ENCODE results near the gene KCND3.

Gene KCND3

DNA sequence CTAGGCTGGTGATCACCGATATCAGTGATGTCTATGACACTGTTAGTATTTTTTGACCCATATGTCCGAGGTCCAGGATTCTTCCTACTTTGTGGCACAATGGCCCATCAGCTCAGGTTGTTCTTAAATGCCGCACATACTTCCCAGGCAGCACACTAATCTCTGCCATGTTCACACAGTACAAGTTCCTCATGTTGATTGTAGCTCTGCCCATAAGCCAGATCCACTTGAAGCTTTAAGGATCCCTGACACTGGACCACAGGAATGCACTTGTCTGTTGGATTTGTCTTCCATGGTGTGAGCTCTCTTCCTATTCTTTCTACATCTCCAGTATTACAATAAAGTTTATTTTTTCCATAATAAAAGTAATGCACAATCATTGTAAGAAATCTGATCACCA, 164.3 kb downstream of the KCND3 start:
- Histone ChIP-seq H3K27me3 (ENCODE audit: control insufficient read depth in 2 of 2, insufficient read depth in 2 of 2, low read length in 2 of 2) (no peaks in the 10 kb centered on the region), H3K9me3 (ENCODE audit: control insufficient read depth in 2 of 2, low read length in 2 of 2) (no peaks in the 10 kb centered on the region), H3K27ac (ENCODE audit: low read depth in 2 of 2, low read length in 2 of 2) (no peak overlapping the region)

DNA sequence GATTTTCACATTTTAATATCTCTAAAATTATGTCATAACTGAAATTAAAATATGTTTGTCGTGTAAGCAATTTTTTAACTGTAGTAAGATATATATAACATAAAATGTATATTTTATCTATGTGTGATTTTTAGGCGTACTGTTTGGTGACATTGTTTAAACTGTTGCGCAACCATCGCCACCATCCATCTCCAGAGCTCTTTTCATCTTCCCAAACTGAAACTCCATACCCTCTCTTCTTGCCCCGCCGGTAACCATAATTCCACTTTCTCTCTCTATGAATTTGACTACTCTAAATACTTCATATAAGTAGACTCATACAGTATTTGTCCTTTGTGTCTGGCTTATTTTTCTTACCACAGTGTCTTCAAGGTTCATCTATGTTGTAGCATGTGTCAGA, 167.3 kb downstream of the KCND3 start:
- Histone ChIP-seq H3K36me3 (ENCODE audit: control insufficient read depth in 2 of 2, insufficient read depth in 2 of 2, low read length in 2 of 2) (no peaks in the 10 kb centered on the region), H3K27me3 (ENCODE audit: control insufficient read depth in 2 of 2, insufficient read depth in 2 of 2, low read length in 2 of 2) (no peaks in the 10 kb centered on the region), H3K4me3 (ENCODE audit: low read length in 2 of 2) (no peak overlapping the region), H3K4me1 (ENCODE audit: control insufficient read depth in 2 of 2, insufficient read depth in 2 of 2, low read length in 2 of 2) (no peaks in the 10 kb centered on the region), H3K9me3 (ENCODE audit: control insufficient read depth in 2 of 2, low read length in 2 of 2) (no peaks in the 10 kb centered on the region), H3K27ac (ENCODE audit: low read depth in 2 of 2, low read length in 2 of 2) (no peak overlapping the region), H3K9ac (ENCODE audit: low read depth in 1 of 2, low read length in 2 of 2) (no peak overlapping the region)

More for the DNA sequence above, 164.3 kb downstream of the KCND3 start:
- H3K9ac ChIP-seq (ENCODE audit: low read depth in 1 of 2, low read length in 2 of 2), result no peak overlapping the region
- H3K4me3 ChIP-seq (ENCODE audit: low read length in 2 of 2), result no peak overlapping the region
- no peaks in the 10 kb centered on the region for H3K36me3 ChIP-seq (ENCODE audit: control insufficient read depth in 2 of 2, insufficient read depth in 2 of 2, low read length in 2 of 2)
- H3K4me1 ChIP-seq (ENCODE audit: control insufficient read depth in 2 of 2, insufficient read depth in 2 of 2, low read length in 2 of 2), result no peaks in the 10 kb centered on the region

DNA sequence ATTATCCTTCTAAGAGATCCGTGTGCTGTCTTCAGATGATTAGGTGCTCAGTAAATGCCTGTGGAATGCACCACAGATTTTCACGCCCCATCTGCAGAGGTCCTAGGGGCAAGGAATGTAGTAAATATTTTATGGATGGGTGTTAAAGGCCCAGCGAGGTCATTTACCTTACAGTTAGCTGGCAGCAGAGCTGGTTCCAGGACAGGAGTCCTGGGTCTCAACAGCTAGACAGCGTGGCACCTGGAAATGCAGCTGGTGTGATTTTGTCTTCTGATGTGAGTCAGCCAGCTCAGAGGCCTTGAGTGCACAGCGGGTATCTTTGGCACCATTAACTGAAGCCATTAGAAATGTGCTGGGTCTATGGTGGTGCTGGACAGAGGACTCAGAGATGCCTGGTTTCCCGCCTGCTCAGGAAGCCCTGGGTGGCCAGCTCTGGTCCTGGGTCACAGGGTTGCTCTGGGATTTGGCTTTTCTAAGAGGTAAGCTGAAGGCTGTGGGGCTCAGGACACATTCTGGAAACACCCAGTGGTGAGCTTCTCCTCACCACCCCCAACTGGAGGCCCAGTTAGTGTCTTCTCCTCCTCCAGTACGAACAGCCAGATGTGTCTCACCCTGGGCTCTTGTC, 168.2 kb downstream of the KCND3 start:
- H3K36me3 ChIP-seq (ENCODE audit: control insufficient read depth in 2 of 2, insufficient read depth in 2 of 2, low read length in 2 of 2), result no peaks in the 10 kb centered on the region
- H3K4me1 ChIP-seq (ENCODE audit: control insufficient read depth in 2 of 2, insufficient read depth in 2 of 2, low read length in 2 of 2), result no peaks in the 10 kb centered on the region
- H3K9ac ChIP-seq (ENCODE audit: low read depth in 1 of 2, low read length in 2 of 2), result no peak overlapping the region
- no peak overlapping the region for H3K27ac ChIP-seq (ENCODE audit: low read depth in 2 of 2, low read length in 2 of 2)
- H3K9me3 ChIP-seq (ENCODE audit: control insufficient read depth in 2 of 2, low read length in 2 of 2), result no peaks in the 10 kb centered on the region
- H3K4me3 ChIP-seq (ENCODE audit: low read length in 2 of 2), result no peak overlapping the region
- H3K27me3 ChIP-seq (ENCODE audit: control insufficient read depth in 2 of 2, insufficient read depth in 2 of 2, low read length in 2 of 2), result no peaks in the 10 kb centered on the region

DNA sequence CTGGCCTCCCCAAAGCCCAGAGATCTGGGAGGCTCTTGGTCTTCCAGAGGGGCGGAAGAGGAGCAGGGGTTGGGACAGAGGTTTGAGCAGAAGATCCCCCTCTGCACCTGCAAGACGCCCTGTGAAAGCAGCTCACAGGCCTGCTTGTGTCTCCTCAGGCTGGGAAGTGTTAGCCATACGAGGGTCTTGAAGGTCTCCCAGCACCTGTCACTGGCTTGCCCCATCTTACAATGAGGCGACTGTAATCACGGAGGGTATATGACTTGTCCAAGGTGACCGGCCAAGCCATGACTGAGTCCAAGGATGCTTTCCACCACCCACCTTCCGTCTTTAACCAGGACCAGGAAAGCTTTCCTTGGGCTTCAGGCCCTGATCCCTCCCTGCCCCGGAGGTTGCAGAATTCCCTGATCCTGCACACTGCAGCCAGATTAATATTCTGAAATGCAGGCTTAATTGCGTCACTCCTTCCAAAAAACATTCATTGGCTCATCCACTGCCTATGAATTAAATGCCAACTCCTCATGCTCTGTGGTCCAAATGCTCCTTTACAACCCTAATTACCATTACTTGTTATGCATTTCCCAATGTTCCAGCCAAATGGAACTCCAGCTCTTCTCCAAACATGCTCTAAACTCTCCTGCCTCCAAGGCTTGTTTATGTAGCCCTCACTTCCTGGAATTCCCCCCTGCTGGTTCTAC, 169.8 kb downstream of the KCND3 start:
- Histone ChIP-seq H3K27ac (ENCODE audit: low read depth in 2 of 2, low read length in 2 of 2) (no peak overlapping the region), H3K9me3 (ENCODE audit: control insufficient read depth in 2 of 2, low read length in 2 of 2) (no peaks in the 10 kb centered on the region), H3K4me1 (ENCODE audit: control insufficient read depth in 2 of 2, insufficient read depth in 2 of 2, low read length in 2 of 2) (no peaks in the 10 kb centered on the region), H3K9ac (ENCODE audit: low read depth in 1 of 2, low read length in 2 of 2) (no peak overlapping the region), H3K27me3 (ENCODE audit: control insufficient read depth in 2 of 2, insufficient read depth in 2 of 2, low read length in 2 of 2) (no peaks in the 10 kb centered on the region), H3K4me3 (ENCODE audit: low read length in 2 of 2) (no peak overlapping the region), H3K36me3 (ENCODE audit: control insufficient read depth in 2 of 2, insufficient read depth in 2 of 2, low read length in 2 of 2) (no peaks in the 10 kb centered on the region)

DNA sequence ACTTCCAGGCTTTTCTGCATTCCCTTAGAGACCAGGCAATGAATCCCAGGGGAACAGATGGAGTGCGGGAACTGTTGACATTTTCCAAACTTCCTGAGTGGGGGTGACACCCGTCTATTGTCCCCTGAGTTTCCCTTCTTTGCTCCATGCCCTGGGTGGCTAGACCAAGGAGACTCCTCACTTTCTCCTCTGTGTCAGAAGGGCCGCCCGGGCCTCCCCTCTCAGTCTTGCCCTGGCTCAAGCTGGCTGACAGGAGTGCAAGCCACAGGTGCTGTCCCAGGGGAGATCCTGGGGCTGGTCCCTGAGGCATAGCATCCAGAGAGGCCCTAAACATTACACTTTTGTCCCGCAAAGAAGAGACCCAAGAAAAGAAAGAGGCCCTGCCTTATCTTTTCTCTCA, 170.9 kb downstream of the KCND3 start:
- Histone ChIP-seq H3K27me3 (ENCODE audit: control insufficient read depth in 2 of 2, insufficient read depth in 2 of 2, low read length in 2 of 2) (no peaks in the 10 kb centered on the region), H3K36me3 (ENCODE audit: control insufficient read depth in 2 of 2, insufficient read depth in 2 of 2, low read length in 2 of 2) (no peaks in the 10 kb centered on the region), H3K27ac (ENCODE audit: low read depth in 2 of 2, low read length in 2 of 2) (no peak overlapping the region), H3K9me3 (ENCODE audit: control insufficient read depth in 2 of 2, low read length in 2 of 2) (no peaks in the 10 kb centered on the region), H3K9ac (ENCODE audit: low read depth in 1 of 2, low read length in 2 of 2) (no peak overlapping the region), H3K4me3 (ENCODE audit: low read length in 2 of 2) (no peak overlapping the region), H3K4me1 (ENCODE audit: control insufficient read depth in 2 of 2, insufficient read depth in 2 of 2, low read length in 2 of 2) (no peaks in the 10 kb centered on the region)

DNA sequence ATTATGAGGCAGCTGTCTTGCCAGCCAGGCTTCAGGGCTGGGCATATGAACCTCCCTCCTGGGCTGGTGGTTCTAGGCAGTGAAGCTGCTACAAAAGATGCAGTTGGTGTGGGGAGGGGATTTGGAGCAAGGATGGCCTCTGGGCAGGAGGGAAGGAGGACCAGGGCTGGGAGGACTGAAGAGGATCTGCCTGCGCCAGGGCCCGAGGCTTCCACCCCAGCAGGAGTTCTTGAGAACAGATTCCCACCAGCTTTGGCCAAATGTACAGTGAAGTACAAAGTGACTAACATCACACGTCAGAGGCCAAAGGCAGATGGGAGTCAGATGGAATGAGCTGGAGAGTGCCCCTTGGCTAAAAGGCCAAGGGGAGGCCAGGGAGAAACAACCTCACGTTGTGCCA, 171.4 kb downstream of the KCND3 start:
- Histone ChIP-seq H3K4me3 (ENCODE audit: low read length in 2 of 2) (no peak overlapping the region), H3K9me3 (ENCODE audit: control insufficient read depth in 2 of 2, low read length in 2 of 2) (no peaks in the 10 kb centered on the region), H3K36me3 (ENCODE audit: control insufficient read depth in 2 of 2, insufficient read depth in 2 of 2, low read length in 2 of 2) (no peaks in the 10 kb centered on the region), H3K27ac (ENCODE audit: low read depth in 2 of 2, low read length in 2 of 2) (no peak overlapping the region), H3K9ac (ENCODE audit: low read depth in 1 of 2, low read length in 2 of 2) (no peak overlapping the region), H3K27me3 (ENCODE audit: control insufficient read depth in 2 of 2, insufficient read depth in 2 of 2, low read length in 2 of 2) (no peaks in the 10 kb centered on the region), H3K4me1 (ENCODE audit: control insufficient read depth in 2 of 2, insufficient read depth in 2 of 2, low read length in 2 of 2) (no peaks in the 10 kb centered on the region)

DNA sequence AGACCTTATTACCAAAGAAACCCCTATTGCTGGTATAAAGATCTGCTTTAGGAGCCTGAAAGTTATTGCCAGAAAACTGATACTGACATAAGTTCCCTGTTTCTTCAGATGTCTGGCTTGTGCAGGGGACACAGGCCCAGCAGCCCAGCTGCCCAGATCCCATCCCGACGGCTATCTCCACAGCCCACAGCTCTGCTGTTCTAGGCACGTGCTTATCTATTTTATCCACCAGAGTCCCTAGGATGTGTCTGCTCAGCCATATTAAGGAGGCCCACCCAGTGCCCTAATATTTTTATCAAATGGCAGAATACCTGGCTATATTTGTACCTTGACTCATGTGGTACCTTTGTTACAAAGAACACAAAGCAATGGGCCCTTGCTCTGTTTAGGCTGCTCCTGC, 174.8 kb downstream of the KCND3 start:
- no peaks in the 10 kb centered on the region for H3K36me3 ChIP-seq (ENCODE audit: control insufficient read depth in 2 of 2, insufficient read depth in 2 of 2, low read length in 2 of 2)
- no peaks in the 10 kb centered on the region for H3K9me3 ChIP-seq (ENCODE audit: control insufficient read depth in 2 of 2, low read length in 2 of 2)
- H3K9ac ChIP-seq (ENCODE audit: low read depth in 1 of 2, low read length in 2 of 2), result no peak overlapping the region
- no peaks in the 10 kb centered on the region for H3K4me1 ChIP-seq (ENCODE audit: control insufficient read depth in 2 of 2, insufficient read depth in 2 of 2, low read length in 2 of 2)
- H3K27ac ChIP-seq (ENCODE audit: low read depth in 2 of 2, low read length in 2 of 2), result no peak overlapping the region
- H3K27me3 ChIP-seq (ENCODE audit: control insufficient read depth in 2 of 2, insufficient read depth in 2 of 2, low read length in 2 of 2), result no peaks in the 10 kb centered on the region
- H3K4me3 ChIP-seq (ENCODE audit: low read length in 2 of 2), result no peak overlapping the region

DNA sequence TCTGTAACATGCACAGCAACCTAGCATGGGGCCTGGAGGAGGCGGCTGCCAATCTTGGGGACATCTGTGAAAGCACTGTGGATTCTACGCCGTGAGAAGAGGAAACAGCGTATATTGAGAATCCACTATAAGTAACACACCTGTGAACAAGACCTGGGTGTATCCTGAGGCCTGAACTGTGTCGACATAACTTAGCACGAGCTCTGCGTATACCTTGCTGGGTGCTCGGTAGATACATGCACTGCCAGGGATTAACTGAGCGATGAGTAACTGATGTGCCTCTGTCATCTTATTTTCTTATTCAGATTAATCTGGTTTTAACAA, 175.2 kb downstream of the KCND3 start:
- Histone ChIP-seq H3K9me3 (ENCODE audit: control insufficient read depth in 2 of 2, low read length in 2 of 2) (no peaks in the 10 kb centered on the region), H3K36me3 (ENCODE audit: control insufficient read depth in 2 of 2, insufficient read depth in 2 of 2, low read length in 2 of 2) (no peaks in the 10 kb centered on the region), H3K4me3 (ENCODE audit: low read length in 2 of 2) (no peak overlapping the region), H3K9ac (ENCODE audit: low read depth in 1 of 2, low read length in 2 of 2) (no peak overlapping the region), H3K4me1 (ENCODE audit: control insufficient read depth in 2 of 2, insufficient read depth in 2 of 2, low read length in 2 of 2) (no peaks in the 10 kb centered on the region), H3K27ac (ENCODE audit: low read depth in 2 of 2, low read length in 2 of 2) (no peak overlapping the region), H3K27me3 (ENCODE audit: control insufficient read depth in 2 of 2, insufficient read depth in 2 of 2, low read length in 2 of 2) (no peaks in the 10 kb centered on the region)

DNA sequence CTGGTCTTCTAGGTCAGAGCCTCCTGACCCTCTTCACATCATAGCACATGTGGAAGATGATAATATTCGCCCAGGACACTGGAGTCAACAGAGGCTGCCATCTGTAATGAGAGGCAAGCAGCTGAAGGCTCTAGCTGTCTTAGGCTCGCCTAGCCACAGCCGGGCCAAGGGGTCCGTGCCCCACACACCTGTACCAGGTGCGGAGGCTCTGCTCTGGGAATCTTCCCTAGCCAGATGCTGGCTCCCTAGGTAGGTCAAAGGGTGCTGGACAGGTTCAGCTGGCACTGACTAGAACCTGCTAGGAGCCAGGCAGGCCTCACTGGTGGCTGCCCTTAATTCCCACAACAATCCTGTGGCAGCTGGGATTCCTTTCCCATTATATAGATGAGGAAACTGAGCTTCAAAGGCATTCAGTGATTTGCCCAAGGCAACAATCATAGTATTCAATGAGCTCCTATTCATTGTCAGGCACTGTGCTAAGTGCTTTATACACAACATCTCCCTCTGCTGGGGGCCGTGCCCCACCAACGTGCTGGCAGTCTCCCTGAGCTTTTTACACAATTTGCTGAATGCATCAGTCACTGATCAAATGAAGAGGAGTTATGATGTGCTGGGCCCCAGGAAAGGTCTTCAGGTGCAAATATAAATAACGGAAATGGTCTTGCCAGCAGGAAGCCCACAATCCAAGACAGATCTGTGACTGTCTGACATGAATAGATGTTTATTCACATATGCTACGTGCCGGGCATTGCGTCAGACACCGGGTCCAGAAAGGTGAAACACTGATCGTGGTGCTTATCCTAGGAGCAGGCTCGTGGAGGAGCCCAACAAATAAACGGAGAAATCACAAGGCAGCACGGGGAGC, 175.8 kb downstream of the KCND3 start:
- no peaks in the 10 kb centered on the region for H3K36me3 ChIP-seq (ENCODE audit: control insufficient read depth in 2 of 2, insufficient read depth in 2 of 2, low read length in 2 of 2)
- no peaks in the 10 kb centered on the region for H3K4me1 ChIP-seq (ENCODE audit: control insufficient read depth in 2 of 2, insufficient read depth in 2 of 2, low read length in 2 of 2)
- no peak overlapping the region for H3K4me3 ChIP-seq (ENCODE audit: low read length in 2 of 2)
- H3K27me3 ChIP-seq (ENCODE audit: control insufficient read depth in 2 of 2, insufficient read depth in 2 of 2, low read length in 2 of 2), result no peaks in the 10 kb centered on the region
- no peak overlapping the region for H3K9ac ChIP-seq (ENCODE audit: low read depth in 1 of 2, low read length in 2 of 2)
- no peak overlapping the region for H3K27ac ChIP-seq (ENCODE audit: low read depth in 2 of 2, low read length in 2 of 2)
- no peaks in the 10 kb centered on the region for H3K9me3 ChIP-seq (ENCODE audit: control insufficient read depth in 2 of 2, low read length in 2 of 2)

DNA sequence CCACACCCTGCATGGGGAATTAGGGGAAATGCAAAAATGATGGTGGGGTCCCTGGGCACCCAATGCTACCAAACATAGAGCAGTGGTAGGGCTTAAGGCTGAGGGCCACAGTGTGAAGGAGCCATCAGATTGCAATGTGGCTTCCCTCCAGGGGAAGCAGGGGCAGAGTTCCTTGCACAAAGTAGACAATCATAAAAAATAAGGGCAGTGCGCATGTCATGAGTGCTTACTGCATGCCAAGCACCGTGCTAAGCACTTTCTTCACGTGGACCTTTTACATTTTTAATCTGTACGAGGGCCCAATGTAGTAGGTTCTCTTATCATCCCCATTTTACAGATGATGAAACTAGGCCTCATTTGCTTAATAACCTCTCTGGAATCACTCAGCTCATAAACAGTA, 177.2 kb downstream of the KCND3 start:
- H3K4me1 ChIP-seq (ENCODE audit: control insufficient read depth in 2 of 2, insufficient read depth in 2 of 2, low read length in 2 of 2), result no peaks in the 10 kb centered on the region
- no peak overlapping the region for H3K4me3 ChIP-seq (ENCODE audit: low read length in 2 of 2)
- no peaks in the 10 kb centered on the region for H3K9me3 ChIP-seq (ENCODE audit: control insufficient read depth in 2 of 2, low read length in 2 of 2)
- no peaks in the 10 kb centered on the region for H3K27me3 ChIP-seq (ENCODE audit: control insufficient read depth in 2 of 2, insufficient read depth in 2 of 2, low read length in 2 of 2)
- no peaks in the 10 kb centered on the region for H3K36me3 ChIP-seq (ENCODE audit: control insufficient read depth in 2 of 2, insufficient read depth in 2 of 2, low read length in 2 of 2)
- H3K27ac ChIP-seq (ENCODE audit: low read depth in 2 of 2, low read length in 2 of 2), result no peak overlapping the region
- H3K9ac ChIP-seq (ENCODE audit: low read depth in 1 of 2, low read length in 2 of 2), result no peak overlapping the region
